NCI-H1092 treated with DMSO at 0.1 percent for 48 hours (cell line): Measurements from ENCODE around the gene TTLL3.
"Not testable (repeated sequence)": the region's sequence is repeated elsewhere in the genome, so short reads cannot be mapped to it uniquely, and the experiment has no call there.

Source experiments
- DNase-seq: peaks from one replicate; lab custom pipeline; 2025; lab: John Stamatoyannopoulos, UW

The TTLL3 gene

DNA sequence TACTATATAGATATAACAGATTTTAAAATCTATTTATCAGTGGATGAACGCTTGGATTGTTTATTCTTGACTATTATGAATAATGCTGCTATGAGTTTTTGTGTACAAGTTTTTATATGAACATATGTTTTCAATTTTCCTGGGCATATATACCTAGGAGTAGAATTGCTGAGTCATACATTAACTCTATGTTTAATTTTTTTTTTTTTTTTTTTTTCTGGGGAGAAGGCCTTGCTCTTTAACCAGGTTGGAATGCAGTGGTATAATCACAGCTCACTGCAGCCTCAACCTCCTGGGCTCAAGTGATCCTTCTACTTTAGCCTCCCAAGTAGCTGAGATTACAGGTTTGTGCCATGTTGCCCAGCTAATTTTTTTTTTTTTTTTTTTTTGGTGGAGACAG is 60.9 kb downstream of the TTLL3 start:
- DNase-seq, result no peak

DNA sequence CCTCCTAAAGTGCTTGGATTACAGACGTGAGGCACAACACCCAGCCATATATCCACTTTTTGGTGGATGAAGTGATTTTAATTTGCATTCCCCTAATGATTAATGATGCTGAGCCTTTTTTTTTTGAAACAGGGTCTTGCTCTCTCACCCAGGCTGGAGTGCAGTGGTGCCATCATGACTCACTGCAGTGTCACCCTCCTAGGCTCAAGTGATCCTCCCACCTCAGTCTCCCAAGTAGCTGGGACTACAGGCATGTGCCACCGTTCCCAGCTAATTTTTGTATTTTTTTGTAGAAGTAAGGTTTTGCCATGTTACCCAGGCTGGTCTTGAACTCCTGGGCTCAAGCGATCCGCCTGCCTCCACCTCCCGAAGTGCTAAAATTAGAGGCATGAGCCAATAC is 62.0 kb downstream of the TTLL3 start:
- DNase-seq, result not testable (repeated sequence)

DNA sequence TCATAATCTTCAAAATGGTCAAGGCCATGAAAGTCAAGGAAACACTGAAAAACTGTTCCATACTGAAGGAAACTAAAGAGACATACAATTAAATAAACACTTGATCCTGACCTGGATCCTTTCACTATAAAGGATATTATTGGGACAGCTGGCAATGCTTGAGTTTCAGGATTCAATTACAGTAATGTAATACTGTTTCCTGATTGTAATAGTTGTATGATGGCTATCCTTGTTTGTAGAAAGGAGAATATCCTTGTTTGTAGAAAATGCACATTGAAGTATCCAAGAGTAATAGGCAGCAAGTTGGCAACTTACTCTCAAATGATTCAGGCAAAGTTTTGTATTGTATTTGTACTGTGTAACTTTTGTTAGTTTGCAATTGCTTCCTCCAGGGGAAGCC is 65.4 kb downstream of the TTLL3 start:
- peak; percentile 76 for DNase-seq

DNA sequence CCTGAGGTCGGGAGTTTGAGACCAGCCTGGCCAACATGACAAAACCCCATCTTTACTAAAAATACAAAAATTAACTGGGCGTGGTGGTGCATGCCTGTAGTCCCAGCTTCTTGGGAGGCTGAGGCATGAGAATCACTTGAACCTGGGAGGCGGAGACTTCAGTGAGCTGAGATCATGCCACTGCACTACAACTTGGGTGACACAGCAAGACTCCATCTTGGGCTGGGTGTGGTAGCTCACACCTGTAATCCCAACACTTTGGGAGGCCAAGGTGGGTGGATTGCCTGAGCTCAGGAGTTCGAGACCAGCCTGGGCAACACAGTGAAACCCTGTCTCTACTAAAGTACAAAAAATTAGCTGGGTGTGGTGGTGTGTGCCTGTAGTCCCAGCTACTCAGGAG is 66.2 kb downstream of the TTLL3 start:
- not testable (repeated sequence) for DNase-seq

DNA sequence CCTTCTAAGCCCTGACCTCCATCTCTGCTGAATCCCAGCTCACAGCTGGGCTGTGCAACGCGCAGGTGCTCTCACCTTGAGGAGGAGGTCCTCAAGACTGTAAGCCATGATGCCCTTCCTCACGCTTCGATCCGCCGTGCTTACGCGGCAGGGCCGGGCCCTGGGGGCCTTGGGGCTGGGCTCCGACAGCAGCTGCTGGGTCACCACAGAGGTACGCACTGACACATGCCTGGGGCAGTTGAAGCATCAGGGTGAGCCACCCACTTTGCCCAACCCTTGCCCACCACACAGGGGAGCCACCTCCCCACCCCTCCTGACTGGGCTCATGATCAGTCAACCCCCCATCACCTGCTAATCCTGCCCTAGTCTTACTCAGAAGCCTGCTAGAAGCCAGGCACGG is 66.9 kb downstream of the TTLL3 start:
- no peak for DNase-seq

DNA sequence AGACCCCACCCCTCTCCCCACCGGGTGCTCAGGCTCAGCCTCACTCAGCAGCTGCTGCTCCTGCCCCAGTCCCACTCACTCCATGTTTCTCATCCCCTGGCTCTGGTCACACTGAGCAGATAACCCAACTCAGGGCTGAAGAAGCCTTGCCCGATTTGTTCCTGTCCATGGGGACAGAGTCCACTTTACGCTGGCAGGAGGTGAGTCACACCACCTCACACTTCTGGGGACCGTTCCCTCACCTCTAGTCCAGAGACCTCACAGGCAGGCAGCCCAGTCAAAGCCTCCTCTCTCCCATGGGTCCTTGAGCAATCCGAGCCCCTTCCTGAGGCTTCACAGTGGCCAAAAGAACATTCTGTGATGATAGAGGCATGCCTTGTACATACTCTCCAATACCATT is 68.6 kb downstream of the TTLL3 start:
- DNase-seq, result no peak

DNA sequence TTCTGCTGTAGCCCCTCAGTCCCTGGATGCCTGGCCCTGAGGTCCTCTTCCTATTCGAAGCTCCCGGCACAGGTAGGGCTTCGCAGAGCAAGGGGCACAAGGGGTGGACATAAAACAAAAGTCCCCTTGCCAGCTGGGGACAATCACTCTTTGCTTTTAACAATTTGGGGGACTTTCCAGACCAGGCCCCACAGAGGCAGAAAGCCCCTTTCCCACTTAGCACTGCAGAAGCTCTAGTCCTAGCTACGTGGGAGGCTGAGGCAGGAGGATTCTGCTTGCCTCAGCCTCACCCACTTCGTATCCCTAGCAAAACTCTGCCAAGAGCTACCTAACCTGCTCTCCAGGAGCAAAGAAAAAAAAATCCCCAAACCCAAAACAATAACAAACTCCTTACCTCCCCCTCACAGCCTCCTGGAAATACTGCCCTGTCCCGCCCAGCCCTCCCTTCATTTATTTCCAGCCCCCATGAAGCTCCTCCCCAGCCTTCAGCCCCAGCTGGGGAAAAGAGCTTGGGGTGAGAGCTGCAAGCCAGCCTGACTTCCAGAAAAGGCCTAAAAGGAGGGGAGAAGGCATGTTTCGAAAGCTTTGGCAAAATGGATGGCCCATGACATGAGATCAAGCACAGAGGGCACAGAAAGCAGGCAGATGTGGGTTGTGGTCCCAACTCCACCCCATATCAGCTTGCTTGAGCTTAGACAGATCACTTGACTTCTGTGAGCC is 69.9 kb downstream of the TTLL3 start, which contains the start of gene CIDEC:
CIDEC (minus strand) TSS at position 424 of the 720 bp plus-strand sequence. CDS start 1,767 bp downstream, outside the sequence.
- no peak for DNase-seq

DNA sequence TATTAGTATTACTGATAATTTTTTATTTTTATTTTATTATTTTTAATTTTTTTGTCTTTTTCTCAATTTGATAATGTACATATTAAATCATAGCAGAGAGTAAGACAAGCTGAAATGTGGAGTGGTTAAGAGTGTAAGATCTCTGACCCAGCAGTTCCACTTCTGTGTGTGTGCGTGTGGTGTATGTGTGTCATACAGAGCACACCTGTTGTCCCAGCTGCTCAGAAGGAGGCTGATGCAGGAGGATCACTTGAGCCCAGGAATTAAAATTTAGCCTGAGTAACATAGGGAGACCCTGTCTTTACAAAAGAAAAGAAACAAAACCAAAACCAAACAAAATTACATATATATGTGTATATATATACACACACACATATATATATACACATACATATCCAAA is 71.4 kb downstream of the TTLL3 start:
- no peak for DNase-seq

DNA sequence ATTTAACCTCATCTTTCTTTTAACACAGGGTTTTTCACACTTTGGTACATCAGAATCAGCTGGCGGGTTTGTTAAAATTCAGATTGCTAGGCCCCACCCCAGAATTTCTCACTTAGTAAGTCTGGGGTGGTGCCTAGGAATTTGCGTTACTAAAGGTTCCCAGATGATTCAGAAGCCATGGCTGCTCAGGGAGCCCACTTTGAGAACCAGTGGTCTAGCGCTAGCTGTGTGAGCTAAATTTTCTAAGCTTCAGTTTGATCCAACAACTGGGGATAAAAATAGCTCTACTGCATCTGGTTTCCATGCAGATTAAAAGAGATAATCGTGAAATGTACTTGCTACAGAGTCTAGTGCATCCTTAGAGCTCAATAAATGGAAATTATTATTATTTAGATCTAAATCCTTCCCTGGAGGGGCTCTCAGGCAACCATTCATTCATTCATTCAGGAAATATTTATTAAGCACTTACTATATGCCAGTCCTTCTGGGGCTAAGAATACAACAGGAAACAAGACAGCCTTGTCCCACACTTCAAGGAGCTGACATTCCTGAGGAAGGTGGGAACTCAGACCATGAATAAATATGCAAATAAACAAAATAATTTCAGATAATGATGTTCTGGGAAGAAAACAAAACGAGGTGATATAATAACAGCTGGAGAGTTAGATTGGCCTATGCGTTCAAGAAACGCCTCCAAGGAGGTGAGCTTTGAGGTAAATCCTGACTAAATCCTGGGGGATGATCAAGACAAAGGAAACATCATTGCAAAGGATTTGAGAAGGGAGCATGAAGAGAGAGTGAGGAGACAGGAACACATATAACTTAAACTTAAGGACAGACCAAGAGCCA is 73.9 kb downstream of the TTLL3 start:
- no peak for DNase-seq

DNA sequence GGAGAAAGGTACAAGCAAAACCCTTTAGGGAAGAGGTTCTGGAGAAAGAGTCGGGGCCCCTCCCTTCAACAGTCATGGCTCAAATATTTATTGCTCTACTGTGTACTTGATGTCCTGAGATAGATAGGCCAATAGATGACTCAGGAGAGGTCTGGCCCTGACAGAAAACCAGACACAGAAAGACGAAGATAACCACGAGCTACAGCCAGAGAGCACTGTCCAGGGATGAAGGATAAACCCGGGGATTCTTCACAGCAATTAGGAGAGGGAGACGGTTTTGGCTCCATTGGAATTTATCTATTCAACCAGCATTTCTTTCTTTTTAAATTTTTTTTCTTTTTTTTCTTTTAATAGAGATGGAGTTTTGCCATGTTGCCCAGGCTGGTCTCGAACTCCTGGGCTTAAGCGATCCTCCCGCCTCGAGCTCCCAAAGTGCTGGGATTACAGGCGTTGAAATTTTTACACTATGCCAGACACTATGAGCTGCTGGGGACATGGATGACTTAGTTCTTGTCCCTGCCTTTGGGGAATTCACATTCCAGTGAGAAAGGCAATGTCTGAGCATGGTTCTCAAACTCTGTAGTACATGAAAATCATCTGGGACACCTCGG is 74.6 kb downstream of the TTLL3 start:
- DNase-seq, result no peak
